Activated effector memory CD4-positive, alpha-beta T cell treated with anti-CD3 and anti-CD28 coated beads, Interleukin-2, amount 50 U/mL, for 16 hours (primary cell): Measurements from ENCODE around the gene TMEM178A.

Experiments
- DNase-seq: peaks from one replicate; pipeline ENCODE4 v3.0.0-alpha.2; 2020

TMEM178A gene

DNA sequence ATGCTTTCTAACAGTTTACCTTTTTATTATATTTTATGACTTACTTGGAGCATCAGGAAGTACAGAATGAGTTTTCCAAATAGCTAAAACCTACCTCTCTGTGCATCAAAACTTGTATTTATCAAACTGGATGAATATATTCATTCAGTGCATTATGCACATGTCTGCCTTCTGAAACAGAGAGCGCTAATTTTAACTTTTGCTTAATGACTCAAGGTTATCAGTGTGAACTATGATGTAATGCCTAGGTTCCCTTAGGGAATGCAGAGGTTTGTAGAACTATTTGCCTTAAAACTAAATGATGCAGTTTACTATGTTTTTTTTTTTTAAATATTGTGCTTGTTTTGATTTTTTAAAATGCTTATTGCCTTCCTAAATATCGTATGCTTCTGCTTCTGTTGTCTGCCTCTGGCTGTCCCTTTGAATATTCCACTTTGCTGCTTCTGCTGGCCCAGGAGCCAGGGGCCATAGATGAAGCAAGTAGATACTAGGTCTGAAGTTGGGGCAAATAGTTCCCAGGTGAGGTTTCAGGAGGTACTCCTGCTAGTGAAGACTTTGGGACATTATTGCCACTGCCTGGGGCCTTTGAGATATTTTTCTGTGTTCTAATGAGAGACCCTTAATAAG lies 16.5 kb downstream of the TMEM178A start:
- no peak for DNase-seq

- DNase-seq: no peak
Observed at GRCh38 chr2:39683022-39683699, 17.4 kb downstream of the TMEM178A start.

- DNase-seq: no peak
Observed at GRCh38 chr2:39684464-39684863, 18.7 kb downstream of the TMEM178A start.

DNA sequence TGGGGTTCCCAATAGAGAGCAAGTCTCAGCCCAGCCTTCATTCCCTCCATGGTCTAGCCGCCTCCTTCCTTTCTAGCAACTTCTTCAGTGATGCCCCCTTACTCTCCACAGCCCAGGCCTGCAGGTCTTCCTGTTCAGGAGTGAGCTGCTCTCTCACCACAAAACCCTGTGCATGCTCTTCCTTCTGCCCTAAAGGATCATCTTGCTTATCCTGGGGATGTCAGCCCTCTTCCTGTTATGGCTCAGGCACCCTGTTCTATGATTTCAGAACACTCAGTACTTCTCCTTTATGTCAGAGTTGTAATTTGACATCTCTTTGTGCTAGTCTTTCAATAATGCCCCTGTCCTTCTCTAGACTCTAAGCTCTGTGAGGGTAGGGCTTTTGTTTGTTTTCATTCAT lies 19.4 kb downstream of the TMEM178A start:
- no peak for DNase-seq

- no peak for DNase-seq
Observed at GRCh38 chr2:39686456-39686855, 20.7 kb downstream of the TMEM178A start.

DNA sequence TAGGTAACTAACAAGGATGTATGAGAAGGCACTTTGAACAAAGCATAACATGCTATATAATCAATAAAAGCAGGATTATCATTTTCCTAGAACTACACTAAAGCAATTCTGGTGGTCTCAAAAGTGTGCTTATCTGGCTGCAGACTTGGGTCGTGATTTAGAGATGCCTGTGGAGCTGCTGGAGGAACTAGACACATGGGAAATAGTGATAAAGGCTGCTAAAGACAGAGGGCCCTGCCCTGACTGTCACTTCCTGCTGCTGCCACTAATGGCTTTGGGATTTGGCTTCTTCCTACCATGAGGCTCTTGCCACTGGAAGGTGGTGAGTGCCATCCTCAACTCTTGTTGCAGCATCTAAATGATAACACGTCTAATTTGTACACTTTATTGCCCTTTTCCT lies 22.5 kb downstream of the TMEM178A start:
- DNase-seq: no peak

GRCh38 chr2:39689272-39689841 lies 23.6 kb downstream of the TMEM178A start:
- no peak for DNase-seq

DNA sequence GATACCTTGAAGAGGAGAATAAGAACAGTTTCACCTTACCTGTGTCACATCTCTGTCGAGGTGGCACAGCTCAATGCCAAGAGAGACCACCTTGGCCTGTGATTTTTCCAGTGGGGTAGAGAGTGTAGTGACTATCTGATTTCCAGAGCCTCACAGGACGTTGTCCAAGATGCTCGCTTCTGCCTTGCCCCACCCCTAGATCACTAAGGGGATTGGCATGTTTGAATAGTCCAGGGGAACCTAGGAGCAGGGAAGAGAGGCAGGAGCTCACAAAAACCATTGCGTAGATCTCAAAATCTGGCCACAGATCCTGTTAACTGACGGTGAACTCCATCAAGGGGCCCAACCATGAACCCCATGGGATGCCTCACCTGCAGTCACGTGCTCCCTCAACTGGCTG lies 24.2 kb downstream of the TMEM178A start:
- no peak for DNase-seq

DNA sequence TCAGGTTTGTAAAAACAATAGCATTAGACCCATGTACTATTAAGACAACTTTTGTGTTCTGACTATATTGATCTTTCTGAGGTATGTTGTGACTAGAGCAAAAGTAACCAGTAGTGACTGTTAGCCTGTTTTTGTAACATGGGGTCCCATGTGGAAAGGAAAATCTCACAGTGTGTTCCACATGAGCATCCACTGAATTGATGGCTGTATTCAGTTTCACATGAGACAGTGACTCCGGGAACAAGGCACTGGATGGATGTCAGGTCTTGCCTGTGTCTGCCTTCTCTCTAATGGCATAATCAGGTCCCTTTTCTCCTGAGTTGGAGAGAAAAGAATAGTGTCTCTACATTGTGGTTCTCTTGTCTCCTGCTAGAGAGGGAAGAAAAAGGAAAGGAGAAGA lies 27.5 kb downstream of the TMEM178A start:
- DNase-seq: no peak

- no peak for DNase-seq
Observed at GRCh38 chr2:39696101-39696553, 30.4 kb downstream of the TMEM178A start.

DNA sequence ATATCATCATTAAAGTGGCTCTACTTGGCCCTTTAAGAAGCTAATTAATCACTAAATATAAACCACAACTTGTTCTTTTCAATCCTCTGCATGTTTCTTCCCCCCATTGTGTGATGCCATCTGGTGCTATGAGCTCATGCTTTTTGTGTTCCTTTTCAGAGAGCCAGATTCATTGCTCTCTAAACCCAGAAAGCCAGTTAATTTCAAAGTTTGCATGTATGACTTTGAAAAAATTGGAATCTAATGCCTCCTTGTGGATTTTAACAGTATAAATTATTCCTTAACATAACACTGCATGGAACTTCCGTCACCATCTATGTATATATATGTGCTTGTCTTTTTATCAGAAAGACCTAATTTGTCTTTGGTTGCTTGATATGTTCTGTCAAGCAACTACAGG lies 31.1 kb downstream of the TMEM178A start:
- no peak for DNase-seq

DNA sequence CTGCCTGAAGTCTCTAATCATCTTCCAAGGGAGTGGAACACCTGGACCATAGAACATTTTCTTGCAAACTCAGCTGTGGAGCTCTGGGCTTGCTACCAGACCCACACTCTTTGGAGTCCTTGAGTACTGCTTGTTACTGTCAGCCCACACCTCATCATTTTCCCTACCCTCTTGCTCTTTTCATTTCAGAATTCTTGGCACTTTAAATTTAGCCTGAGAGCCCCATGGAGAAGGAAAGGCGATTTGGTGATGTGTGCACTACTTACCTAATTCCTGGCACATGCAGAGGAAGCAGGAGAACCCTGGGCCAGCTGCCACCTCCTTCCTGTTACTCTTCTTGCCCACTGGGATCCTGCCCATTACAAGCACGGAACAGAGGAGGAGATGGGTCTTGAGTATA lies 31.7 kb downstream of the TMEM178A start:
- DNase-seq: no peak

DNA sequence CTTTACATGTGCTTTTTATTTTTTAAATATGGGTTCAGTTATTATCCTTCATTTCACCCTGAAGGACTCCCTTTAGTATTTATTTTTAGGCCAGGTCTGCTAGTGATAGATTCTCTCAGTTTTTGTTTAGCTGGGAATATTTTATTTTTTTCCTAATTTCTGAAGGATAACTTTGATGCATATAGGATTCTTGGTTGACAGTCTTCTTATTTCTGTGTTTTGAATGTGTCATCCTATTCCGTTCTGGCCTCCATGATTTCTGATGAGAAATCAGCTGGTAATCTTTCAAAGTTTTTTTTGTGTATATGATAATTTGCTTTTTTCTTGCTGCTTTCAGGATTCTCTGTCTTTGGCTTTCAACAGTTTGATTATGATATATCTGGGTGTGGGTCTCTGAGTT lies 35.4 kb downstream of the TMEM178A start:
- DNase-seq: no peak

DNA sequence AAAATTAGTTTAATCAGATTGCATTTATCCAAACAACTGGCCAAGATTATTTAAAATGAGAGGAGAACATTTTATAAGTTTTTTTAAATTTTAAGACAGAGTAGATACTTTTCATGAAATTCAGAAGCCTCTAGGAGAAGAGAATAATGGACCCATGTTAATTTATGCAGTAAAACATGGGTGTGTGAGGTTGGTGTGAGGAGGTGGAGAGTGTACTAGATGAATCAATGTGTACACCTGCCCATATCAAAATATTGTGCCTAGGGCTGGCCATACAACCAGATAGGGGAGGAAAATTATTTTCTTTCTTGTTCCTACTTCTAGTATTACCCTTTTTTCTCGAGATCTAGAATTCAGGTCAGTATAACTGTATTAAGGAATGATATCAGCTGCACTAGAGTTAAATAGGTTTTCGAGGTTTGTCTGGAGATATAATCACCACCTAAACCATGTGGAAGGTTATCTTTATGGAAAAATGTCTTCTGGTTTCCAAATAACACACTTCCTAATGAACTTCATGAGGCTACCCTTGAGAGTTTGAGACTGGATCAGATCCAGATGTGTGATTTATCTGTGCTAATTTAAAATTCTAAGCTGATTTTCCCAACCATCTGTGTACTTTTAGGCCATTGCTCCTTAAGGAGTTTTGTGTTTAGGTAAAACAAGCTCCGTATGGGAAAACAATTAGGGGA lies 37.6 kb downstream of the TMEM178A start:
- no peak for DNase-seq

- no peak for DNase-seq
Observed at GRCh38 chr2:39704540-39704939, 38.8 kb downstream of the TMEM178A start.

DNA sequence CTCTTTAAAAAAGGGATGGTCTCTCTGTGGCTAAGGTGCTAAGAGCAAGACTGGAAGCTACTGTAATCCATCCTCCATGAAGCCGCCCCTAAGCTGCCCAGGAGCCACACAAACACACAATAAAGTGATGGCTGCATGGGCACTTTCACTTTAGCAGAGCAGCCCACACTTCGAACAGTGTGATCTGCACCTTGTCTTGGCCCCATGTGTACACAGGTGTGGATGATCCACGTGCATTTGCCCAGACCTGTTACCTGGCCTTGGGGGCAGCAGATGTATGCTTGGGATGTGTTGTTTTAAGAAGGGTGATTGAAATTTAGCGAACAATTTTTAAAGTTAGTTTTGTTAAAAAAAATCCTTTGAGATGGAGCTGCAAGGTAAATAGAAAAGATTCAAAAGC lies 39.9 kb downstream of the TMEM178A start:
- no peak for DNase-seq

GRCh38 chr2:39706312-39706711 lies 40.6 kb downstream of the TMEM178A start:
- no peak for DNase-seq

GRCh38 chr2:39706945-39707344 lies 41.2 kb downstream of the TMEM178A start:
- DNase-seq: no peak

DNA sequence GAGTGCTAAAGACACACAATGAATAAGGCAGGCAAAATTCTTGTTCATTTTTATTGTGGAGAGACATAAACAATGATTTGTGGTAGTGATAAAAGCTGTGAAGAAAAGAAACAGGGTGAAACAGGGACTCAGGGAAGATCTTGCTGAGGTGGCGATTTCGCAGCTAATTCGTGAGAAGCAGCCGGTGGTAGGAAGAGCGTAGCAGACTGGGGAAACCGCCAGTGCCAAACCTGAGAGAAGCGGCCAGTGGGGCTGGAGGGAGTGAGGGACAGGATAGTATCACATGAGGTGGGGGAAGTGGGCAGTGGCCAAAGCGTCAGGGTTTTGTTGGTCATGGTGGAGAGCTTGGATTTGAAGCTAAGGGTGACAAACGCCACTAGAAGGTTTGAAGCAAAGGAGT lies 42.3 kb downstream of the TMEM178A start:
- no peak for DNase-seq

- DNase-seq: no peak
Observed at GRCh38 chr2:39710807-39711206, 45.1 kb downstream of the TMEM178A start.

GRCh38 chr2:39712953-39713352 lies 47.2 kb downstream of the TMEM178A start:
- DNase-seq: no peak

- no peak for DNase-seq
Observed at GRCh38 chr2:39715095-39715494, 49.4 kb downstream of the TMEM178A start.

DNA sequence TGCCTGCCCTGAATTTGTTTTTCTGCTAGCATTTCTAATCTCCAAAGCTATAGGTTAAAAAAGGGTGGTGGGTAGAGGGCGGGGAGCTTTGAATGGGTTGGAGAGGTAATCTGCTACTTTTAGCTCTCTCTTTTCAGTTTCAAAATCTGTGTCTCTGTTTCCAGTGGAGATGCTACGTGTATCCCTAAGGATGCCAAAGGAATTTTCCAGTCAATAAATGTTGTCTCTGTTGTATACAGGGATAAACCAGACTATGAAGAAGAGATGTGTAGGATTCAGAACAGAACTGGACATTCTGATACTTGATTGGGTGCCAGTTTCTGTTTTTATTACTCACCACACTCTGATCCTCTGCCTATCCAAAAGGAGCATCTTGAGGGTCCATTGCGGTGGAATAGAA lies 50.1 kb downstream of the TMEM178A start:
- DNase-seq: no peak

- no peak for DNase-seq
Observed at GRCh38 chr2:39717067-39717466, 51.4 kb downstream of the TMEM178A start.
